Thyroid gland (tissue), 4 donors: ENCODE data around the gene COL20A1.

Experiments
- POLR2A ChIP-seq, 2 donors: fragments of 450-650 bp; IDR thresholded peaks; one replicate each; pipeline ENCODE4 v1.6.1; 2017; ENCODE audit warnings: antibody characterized with exemption in 2 of 2, mild to moderate bottlenecking in 2 of 2, moderate library complexity in 1 of 2
- TF ChIP-seq, protein P1 (sequence below), 6 experiments: fragments of 200-600 bp in 3 of 6; fragments of 450-650 bp in 3 of 6; sonication (generic) in 3 of 6; IDR thresholded peaks; one replicate each; pipeline ENCODE4 v1.5.1; 2016 to 2019; ENCODE audit warnings: antibody characterized with exemption in 6 of 6, mild to moderate bottlenecking in 2 of 6, inconsistent platforms in 1 of 6, moderate library complexity in 1 of 6

DNA sequence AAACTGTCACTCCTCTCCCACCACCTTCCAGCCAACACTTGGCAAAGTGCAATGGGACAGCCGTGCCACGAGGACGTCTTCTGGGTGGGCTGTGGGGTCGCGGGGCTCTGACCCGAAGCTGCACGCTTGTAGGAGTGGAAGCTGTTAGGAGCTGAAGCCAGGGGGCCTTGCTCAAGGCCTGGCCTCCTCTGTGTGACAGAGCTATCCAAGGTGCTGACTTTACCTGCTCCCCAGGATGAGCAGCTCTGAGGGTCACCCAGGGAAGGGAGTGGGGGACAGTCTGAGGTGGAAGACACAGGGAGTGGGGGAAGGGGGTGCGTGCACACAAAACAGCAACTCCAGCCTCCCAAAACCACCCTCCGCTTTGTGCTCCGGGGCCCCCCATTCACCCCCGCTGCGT lies 85.6 kb downstream of the COL20A1 start:
- no peak for TF ChIP-seq POLR2A (IDR thresholded peaks at IDR 0.05)
- TF ChIP-seq, protein P1, sequence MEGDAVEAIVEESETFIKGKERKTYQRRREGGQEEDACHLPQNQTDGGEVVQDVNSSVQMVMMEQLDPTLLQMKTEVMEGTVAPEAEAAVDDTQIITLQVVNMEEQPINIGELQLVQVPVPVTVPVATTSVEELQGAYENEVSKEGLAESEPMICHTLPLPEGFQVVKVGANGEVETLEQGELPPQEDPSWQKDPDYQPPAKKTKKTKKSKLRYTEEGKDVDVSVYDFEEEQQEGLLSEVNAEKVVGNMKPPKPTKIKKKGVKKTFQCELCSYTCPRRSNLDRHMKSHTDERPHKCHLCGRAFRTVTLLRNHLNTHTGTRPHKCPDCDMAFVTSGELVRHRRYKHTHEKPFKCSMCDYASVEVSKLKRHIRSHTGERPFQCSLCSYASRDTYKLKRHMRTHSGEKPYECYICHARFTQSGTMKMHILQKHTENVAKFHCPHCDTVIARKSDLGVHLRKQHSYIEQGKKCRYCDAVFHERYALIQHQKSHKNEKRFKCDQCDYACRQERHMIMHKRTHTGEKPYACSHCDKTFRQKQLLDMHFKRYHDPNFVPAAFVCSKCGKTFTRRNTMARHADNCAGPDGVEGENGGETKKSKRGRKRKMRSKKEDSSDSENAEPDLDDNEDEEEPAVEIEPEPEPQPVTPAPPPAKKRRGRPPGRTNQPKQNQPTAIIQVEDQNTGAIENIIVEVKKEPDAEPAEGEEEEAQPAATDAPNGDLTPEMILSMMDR (IDR thresholded peaks at IDR 0.05): no peak
